GM18909 (cell line): ENCODE measurements around the gene UTS2.

Experiments
- ATAC-seq: cut with Tn5 transposase; IDR thresholded peaks from one replicate; pipeline ENCODE4 v1.9.1; 2021; ENCODE audit warnings: mild to moderate bottlenecking; ENCODE audit not compliant: unreplicated experiment, poor library complexity

The UTS2 gene

DNA sequence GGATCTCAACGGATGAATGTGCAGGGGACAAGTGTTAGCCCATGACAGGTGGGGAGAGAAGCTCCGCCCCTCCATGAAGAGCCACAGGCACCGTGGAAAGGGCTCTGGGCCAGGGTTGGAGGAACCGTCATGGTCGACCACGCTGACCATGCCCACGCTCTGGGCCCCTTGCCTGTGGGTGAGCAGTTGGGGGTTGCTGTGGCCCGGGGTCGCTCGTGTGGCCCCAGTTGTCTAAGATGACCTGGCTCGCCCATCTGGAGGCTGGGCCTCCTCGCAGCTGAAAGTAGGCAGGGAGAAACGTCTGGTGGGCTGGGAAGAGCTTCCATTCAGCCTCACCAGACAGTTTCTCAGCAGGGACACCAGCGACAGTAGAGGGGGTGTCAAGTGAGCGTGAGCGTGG lies 13.1 kb upstream of the UTS2 start:
- no peak for ATAC-seq

DNA sequence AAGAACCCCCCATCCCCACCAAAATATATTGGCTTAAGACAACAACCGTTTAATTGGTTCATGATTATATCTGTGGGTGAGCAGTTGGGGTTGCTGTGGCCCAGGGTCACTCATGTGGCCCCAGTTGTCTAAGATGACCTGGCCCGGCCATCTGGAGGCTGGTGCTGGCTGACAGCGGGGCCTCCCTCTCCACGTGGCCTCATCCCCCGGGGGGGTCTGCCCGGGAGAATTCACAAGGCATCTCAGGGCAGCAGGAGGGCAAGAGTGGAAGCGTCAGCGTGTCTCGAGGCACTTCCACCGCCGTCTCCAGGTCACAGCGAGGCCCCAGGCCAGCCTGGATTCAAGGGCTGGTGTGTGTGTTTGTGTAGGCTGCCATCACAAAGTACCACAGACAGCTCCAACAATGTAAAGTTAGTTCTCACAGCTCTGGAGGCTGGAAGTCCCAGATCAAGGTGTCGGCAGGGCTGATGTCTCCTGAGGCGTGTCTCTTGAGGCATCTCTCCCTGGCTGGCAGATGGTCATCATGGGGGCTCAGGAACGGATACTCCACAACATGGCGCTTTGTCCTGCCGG lies 11.0 kb upstream of the UTS2 start:
- ATAC-seq = no peak

DNA sequence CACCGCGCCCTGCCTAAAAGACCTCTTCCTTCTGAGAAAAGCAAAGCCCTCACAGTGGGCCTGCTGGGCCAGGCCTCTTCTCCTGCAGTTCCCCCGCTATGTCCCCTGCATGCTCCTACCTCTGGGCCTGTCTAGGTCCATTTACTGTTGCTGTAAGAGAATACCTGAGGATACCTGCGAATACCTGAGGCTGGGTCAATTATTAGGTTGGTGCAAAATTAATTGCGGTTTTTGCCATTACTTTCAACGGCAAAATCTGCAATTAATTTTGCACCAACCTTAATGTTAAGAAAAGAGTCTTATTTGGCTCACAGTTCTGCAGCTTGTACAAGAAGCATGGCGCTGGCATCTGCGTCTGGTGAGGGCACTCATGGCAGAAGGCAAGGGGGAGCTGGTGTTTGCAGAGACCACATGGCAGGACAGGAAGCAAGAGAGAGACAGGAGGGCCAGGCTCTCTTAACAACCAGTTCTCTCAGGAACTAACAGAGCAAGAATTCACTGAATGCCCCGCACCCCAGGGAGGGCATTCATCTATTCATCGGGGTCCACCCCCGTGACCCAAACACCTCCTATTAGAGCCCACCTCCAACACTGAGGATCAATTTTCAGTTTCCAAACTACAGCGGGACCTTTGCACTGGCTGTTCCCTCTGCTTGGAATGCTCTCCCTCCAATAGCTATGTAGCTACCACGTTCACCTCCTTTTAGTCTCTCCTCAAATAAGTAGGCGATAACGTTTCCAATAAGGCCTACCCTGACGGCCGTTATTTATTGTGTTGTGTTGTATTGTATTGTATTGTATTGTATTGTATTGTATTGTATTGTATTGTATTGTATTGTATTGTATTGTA lies 9.6 kb upstream of the UTS2 start:
- no peak for ATAC-seq

DNA sequence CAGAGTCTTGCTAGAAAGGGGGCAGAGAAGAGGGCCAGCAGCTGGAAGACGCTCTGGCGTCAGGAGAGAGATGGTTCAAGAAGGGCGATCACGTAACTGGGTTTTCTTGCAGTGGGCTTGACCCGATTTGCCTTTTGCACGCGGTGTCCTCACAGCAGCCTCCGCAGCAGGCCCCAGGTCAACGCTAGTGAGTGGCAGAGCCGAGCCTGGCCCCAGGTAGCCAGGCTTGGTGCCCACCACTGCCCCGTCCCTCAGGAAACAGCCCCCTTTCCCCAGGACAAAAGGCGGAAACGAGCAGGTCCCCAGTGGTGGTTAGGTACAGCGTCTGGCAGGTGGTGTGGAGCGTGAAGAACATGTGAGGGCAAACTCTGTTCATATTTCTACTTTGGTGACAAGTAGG lies 8.6 kb upstream of the UTS2 start:
- no peak for ATAC-seq

DNA sequence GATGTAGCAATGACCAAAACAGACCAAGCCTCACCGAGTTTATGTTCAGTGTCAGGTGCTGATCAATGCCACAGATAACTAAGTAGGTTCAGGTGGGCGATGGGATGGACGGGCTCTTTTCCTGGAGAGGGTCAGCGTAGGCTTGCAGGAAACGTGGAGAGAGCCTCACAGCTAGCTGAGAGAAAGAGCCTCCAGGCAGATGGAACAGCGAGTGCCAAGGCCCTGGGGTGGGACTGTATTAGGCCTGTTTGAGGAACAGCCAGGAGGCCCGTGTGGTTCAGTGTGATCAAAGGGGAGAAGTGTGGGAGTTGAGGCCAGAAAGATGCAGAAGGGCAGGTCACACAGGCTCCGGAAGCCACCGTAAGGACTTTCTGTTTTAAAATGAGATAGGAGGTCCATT lies 7.3 kb upstream of the UTS2 start:
- no peak for ATAC-seq

DNA sequence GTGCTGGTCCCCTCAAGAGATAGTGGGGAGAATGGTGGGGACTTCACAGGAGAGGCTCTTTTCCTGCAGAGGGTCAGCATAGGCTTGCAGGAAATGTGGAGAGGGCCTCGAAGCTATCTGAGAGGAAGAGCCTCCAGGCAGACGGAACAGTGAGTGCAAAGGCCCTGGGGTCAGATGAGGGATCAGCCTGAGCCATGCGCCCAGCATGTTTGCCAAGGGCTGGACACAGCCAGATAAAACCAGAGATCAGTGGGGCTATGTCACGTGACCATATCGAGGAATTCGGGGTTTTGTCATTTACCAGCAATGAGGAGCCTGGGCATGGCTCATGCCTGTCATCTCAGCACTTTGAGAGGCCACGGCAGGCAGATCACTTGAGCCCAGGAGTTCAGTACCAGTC lies 6.5 kb upstream of the UTS2 start:
- ATAC-seq = no peak

DNA sequence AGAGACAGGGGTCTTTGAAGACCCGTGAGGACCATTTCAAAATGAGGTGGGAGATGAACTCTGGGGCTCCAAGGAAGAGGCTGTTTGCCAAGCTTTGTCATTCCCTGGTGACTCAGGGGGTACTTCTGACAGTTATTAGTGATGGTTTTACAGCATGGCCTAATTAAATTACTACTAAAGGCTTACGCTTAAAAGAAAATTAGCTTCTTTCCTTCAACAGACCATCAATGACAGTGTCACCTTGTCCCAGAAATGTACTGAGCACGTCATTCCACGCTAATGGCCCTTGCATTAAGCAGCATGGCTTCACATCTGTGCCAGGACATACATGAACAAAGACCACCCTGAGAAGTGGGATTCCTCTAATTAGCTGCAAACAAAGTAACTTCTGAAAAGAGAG lies 5.1 kb upstream of the UTS2 start:
- no peak for ATAC-seq

DNA sequence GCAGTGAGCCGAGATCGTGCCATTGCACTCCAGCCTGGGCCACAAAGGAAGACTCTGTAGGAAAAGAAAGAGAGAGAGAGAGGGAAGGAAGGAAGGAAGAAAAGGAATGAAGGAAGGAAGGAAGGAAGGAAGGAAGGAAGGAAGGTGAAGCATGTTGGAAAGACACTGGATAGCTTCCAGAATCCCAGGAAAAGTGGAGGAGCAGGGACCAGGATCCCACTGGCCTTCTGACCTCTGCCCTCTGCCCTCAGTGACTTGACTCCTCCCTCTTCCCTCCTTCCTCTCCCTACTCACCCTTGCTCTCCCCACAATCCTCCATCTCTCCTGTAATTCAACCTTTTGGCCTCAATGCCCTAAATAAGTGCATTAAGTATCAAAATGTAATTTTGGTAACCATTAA lies 4.1 kb upstream of the UTS2 start:
- ATAC-seq = no peak

DNA sequence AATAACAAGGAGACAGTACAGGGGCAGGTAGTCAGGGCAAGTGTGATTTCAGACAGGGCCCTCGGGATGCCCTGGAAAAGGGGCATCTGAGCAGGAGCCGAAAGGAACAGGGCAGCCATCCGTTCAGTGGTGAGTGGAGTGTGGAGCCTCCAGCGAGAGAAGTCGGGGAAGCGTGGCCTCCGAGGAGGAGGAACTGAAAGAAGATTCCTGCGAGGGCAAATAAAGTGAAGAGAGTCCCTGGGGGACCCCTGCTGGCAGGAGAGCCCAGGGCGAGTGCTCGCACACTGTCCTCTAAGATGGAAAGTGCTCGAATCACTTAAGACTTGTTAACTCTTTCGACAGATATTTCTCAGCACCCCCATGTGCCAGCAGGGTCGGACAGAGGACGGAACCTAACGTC lies 3.5 kb upstream of the UTS2 start:
- ATAC-seq = no peak

DNA sequence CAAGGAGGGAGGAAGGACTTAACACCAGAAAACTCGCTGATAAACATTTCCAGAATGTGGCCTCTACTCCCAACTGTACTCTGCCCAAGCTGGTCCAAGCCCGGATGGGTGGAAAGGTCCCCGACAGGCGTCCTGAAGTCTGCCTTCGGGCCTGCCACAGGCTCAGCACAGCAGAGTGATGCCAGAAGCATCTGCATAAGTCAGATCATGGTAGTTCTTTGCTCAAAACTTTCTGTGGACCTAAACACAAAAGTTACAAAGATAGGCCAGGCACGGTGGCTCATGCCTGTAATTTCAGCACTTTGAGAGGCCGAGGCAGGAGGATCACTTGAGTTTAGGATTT lies 790 bp upstream of the UTS2 start:
- ATAC-seq = no peak

DNA sequence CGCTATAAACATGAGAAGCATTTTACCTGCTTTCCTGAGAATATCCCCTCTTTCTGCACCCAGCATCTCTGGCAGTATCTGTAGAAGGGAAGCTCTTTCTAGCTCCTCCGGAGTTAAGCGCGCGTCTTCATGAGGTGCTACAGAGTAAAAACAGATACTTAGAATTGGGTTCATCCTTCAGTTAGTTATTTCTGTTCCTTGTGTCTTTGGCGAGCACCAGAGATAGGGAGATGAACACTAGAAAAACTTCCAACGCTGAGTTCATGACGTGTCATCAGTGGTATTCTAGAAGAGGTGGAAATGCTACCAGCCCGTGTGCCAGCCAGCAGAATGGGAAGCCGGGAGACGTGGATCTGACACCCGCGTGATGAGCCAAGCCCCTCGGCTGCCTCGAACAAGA lies 2.1 kb downstream of the UTS2 start:
- no peak for ATAC-seq

DNA sequence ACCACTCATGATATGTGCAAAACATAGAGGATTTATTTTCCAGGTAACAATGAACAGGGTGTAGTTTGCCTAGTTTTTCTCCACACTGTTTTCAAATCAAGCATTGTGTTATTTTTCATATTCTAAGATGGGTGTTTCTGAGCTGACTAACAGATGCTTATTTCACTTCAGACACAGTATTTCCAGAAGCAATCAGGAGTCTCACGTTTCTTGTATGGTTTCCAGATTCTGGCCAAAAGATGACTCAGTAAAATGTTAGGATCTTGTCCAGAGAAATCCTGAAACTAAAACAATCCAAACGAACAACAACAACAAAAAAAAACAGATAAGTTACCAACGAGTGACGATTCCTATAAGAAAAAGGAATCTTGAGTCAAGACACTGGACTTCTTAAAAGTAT lies 5.3 kb downstream of the UTS2 start:
- ATAC-seq = no peak

DNA sequence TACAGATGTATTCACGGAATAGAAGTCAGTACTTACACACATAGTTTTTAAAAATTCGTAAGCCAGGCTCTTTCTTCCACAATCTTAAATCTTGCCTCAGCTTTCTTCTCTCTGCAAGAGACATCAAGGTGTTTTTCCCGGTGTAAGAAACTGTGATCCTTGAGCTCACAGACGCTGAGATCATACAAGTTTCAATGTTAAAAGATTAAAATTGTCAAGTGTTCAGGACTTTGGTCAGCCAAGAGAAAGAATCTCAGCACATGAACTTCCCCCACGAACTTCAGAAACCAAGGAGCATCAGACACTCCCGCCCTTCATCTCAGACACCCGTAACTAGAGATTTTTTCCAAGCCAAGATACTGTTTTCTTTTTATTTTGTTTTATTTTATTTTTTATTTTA lies 6.2 kb downstream of the UTS2 start:
- no peak for ATAC-seq

DNA sequence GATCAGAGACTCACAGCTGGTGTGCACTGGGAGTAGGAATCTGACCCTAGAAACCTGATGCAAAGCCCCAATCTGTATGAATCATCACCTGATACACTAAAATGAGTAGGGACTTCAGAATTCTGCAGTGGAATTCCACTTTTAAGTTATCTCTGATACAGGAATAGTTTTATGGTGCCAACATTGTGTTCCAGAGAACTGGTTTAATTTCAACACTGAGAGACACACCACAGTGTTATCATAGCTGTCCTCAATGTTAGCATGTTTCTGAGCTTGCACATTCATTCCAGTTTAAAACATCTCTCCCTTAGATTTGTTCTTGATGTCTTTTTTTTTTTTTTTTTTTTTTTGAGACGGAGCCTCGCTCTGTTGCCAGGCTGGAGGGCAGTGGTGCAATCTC lies 7.1 kb downstream of the UTS2 start:
- ATAC-seq = no peak

DNA sequence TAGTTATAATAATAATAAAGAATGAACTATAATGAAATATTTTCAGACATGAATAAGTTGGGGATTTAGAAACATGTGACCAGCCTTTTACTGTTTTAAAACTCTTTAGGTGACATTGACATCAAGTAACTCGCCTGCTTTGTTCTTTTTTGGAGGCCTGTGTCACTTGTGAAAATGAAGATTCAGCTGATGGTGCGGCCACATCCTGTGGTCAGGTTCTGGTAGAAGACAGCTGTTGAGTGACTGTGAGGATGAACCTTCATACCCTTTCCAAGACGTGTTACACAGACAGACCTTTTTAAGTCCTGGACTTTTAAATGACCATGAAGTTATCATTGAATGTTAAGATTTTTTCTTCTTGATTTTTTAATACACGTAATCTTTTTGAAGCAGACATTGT lies 10.3 kb downstream of the UTS2 start:
- ATAC-seq = no peak

DNA sequence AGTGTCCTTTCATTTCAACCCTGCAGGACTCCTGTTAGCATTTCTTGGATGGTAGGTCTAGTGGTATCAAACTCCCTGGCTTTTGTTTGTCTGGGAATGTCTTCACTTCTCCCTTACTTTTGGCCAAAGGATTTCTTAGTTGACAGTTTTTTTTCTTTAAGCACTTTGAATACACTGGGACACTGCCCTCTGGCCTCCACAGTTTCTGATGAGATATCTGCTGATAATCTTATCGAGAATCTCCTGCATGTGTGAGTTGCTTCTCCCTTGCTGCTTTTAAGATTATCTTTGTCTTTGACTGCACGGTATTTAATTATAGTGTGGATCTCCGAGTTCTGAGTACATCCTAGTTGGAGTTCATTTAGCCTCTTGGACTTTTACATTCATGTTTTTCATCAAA lies 13.3 kb downstream of the UTS2 start:
- ATAC-seq = no peak

DNA sequence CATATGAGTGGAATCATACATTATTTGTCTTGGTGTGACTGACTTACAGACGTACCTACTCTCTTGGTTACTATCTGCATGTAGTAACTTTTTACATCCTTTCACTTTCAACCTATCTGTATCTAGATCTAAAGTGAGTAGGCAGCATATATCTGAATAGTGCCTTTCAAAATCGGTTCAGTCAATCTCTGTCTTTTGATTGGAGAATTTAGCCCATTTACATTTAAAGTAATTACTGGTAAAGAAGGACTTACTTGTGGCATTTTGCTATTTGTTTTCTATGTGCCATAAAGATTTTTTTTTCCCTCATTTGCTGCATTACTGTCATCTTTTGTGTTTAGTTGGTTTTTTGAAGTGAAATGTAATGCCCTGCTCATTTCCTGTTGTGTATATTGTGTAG lies 14.2 kb downstream of the UTS2 start:
- ATAC-seq = no peak

DNA sequence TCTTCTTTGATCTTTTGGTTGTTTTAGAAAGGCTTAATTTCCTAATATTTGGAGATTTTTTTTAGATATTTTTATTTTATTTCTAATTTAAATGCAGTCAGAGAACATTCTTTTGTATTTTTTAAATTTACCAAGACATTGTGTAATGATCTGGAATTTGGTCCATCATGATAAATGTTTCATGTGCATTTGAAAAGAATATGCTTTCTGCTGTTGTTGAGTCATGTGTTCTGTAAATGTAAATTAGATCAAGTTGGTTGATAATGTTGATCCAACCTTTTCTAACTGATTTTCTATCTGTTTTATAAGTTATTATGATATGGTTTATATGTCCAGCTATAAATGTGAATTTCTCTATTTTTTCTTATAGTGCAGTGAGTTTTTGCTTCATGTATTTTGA lies 19.8 kb downstream of the UTS2 start:
- no peak for ATAC-seq

DNA sequence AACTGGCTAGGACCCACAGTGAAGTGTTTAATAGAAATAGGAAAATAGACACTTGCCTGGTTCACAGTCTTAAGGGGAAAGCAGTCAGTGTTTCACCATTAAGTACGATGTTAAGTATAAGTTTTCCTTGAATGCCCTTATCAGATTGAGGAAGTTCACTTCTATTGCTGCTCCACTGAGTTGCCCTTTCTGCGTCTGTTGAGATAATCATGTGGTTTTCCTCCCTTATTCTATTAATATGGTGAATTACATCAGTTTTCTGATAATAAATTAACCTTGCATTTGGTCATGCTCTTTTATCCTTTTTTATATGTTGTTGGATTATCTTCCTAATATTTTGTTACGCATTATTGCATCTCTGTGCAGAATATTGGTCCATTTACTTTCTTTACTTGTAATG lies 21.4 kb downstream of the UTS2 start:
- no peak for ATAC-seq

DNA sequence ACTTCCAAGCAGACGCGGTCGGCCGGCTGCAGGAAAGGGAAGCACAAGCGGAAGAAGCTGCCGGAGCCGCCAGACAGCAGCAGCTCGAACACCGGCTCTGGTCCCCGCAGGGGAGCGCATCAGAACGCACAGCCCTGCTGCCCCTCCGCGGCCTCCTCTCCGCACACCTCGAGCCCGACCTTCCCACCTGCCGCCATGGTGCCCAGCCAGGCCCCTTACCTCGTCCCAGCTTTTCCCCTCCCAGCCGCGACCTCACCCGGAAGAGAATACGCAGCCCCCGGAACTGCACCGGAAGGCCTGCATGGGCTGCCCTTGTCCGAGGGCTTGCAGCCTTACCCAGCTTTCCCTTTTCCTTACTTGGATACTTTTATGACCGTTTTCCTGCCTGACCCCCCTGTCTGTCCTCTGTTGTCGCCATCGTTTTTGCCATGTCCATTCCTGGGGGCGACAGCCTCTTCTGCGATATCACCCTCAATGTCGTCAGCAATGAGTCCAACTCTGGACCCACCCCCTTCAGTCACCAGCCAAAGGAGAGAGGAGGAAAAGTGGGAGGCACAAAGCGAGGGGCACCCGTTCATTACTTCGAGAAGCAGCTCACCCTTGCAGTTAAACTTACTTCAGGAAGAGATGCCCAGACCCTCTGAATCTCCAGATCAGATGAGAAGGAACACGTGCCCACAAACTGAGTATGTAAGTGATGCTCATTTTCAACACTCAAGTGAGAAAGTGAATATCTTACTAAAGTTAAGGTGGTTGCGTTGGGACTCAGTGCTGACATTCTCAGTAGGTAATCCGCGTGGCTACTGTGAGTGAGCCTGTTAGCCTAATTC lies 25.5 kb downstream of the UTS2 start:
- no peak for ATAC-seq

DNA sequence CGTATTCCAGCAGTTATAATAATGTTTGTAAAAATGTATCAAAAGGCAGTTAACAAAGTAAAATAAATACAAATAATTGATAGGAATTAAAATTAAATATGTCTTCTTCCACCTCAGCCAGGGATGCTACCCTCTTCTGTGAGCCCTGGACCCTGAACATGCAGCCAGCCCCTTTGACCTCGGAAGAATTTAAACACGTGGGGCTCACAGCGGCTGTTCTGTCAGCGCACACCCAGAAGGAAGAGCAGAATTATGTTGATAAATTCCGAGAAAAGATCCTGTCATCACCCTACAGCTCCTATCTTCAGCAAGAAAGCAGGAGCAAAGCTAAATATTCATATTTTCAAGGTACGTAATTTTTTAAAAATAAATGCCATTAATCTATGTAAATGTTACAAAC lies 26.5 kb downstream of the UTS2 start:
- no peak for ATAC-seq

DNA sequence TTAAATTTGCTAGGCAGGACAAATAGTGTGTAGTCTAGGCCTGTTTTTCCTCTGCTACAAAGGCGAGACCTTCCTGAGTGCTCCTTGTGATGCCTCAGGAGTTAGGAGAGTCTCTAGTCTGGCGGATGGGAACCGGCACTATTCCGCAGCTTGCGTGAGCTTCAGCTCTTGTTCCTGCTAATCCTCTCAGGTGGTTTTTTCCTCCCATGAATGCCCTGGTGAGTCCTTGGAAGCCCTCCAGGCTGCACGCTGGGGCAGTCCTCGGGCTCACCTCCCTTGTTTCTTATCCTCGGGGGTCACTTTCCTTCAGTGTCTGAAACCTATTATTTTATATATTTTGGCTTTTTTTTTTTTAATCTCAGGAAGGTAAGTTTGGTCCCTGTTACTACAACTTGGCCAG lies 28.2 kb downstream of the UTS2 start:
- ATAC-seq = no peak
